Lung microvascular endothelial cell (primary cell): ENCODE data around the gene C1QA. TPM values are rescaled to one million over a fixed set of nuclear protein-coding genes. Genes with fewer than 3 reads are reported as not detected.

Experiments
- DNase-seq, 2 donors: peaks; one replicate each; pipeline versions ENCODE4 v3.0.0 to v3.0.0-alpha.2; 2010; ENCODE audit warnings: low read depth in 2 of 2
- total RNA-seq: library from RNA; depleted of rRNA; stranded (reverse); fragments of >200 nt; gene quantifications from 2 replicates; pipeline ENCODE4 v1.2.1, GENCODE V29; 2014

Gene C1QA
- total RNA-seq, result not detected in 2 replicates

DNA sequence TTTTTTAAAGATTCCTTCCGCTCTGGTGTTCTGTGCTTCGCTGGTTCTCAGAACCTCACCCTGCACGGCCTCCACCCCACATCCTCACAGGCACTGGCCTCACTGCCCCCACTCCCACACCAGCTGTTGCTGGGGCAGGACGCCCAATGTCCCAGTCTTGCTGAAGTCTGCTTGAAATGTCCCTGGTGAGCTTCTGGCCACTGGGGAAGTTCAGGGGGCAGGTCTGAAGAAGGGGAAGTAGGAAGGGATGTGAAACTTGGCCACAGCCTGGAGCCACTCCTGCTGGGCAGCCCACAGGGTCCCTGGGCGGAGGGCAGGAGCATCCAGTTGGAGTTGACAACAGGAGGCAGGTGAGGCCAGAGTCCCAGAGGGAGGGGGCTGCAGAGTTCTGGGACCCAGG is at the start of gene C1QA:
Gene C1QA, plus strand, starts transcription at position 276 of the 400 bp plus-strand sequence. CDS start 989 bp downstream, outside the sequence.
- no peak for DNase-seq

DNA sequence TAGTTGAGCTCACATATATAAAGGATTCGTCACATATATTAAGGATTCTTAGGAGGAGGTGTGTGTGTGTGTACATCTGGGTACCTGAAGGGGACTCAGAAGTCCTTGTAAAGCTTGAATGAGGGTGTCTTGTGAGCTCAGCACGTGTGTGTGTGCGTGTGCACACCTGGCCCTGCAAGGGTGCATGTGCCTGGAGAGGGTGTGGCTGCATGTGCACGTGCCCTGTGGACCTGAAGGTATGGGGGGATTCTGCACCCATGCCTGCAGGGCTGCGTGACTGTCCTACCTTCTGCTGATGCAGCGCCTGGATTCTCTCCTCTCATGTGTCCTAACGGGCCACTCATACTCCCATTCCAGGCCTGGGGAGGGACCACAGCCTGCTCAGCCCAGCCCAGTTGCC is 49.2 kb upstream of the C1QA start:
- DNase-seq, result no peak

DNA sequence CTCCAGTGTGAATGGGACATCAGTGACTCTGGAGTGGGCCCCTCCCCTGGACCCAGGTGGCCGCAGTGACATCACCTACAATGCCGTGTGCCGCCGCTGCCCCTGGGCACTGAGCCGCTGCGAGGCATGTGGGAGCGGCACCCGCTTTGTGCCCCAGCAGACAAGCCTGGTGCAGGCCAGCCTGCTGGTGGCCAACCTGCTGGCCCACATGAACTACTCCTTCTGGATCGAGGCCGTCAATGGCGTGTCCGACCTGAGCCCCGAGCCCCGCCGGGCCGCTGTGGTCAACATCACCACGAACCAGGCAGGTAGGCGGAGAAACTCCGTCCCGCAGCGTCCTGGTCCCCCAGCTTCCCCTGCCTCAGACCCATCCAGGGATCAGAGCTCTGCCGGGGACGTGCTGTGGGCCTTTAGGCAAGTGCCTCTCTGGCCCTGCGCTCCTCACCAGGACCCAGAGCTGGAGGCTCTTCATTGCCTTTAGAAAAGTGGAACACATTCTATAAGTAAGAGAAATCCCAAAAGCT is 47.5 kb upstream of the C1QA start:
- DNase-seq, result no peak

- DNase-seq, result no peak
Observed at GRCh38 chr1:22591576-22591975, 44.9 kb upstream of the C1QA start.

GRCh38 chr1:22592051-22592450 is 44.4 kb upstream of the C1QA start:
- no peak for DNase-seq

GRCh38 chr1:22592919-22593790 is 43.3 kb upstream of the C1QA start:
- no peak for DNase-seq

DNA sequence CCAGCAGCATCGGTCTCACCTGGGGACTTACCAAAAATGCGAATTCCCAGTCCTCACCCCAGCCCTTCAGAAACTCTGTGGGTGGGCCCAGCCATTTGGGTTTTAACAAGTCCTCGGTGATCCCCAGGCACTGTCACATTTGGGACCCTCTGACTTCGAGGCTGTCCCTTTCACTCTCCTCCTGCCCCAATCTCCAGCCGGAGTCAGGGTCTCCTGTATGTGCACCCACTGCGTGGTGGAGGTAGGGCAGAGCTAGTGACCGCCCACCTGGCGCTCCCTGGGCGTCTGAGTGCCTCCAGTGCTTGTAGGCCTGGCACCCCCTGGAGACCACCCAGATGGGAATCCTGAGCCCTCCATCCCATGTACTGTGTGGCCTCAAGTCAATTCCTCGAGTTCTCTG is 42.0 kb upstream of the C1QA start:
- DNase-seq, result no peak

DNA sequence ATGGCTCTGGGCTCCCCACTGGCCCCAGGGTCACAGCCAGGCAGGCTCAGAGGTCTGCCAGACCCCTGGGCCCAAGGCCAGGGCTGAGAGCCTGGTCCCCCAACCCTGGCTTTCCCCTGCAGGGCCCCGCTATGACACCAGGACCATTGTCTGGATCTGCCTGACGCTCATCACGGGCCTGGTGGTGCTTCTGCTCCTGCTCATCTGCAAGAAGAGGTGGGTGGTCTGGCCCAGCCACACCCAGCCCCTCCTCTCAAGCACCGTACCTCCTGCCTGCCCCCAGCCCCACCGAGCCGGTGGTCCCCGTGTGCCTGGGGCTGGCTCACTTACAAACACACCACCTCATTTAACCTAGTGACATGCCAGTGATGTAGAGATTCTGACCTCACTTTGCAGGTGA is 41.3 kb upstream of the C1QA start:
- no peak for DNase-seq

DNA sequence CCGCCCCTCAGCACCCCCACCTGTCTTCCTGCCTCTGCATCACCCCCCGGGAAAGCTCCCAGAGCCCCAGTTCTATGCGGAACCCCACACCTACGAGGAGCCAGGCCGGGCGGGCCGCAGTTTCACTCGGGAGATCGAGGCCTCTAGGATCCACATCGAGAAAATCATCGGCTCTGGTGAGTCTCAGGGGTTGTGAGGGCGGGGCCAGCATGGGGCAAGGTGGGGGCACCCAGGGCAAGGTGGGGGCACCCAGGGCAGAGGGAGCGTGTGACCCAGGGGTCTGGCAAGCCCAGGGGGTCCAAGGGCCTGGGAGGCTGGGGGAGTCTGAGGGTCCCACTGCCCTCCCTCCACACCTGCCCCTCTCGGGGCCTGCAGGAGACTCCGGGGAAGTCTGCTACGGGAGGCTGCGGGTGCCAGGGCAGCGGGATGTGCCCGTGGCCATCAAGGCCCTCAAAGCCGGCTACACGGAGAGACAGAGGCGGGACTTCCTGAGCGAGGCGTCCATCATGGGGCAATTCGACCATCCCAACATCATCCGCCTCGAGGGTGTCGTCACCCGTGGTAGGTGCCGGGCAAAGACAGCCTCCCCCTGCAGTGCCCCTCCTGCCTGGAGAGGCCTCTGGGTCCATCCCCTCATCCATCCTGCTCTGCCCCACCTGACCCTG is 39.0 kb upstream of the C1QA start:
- DNase-seq, result no peak

DNA sequence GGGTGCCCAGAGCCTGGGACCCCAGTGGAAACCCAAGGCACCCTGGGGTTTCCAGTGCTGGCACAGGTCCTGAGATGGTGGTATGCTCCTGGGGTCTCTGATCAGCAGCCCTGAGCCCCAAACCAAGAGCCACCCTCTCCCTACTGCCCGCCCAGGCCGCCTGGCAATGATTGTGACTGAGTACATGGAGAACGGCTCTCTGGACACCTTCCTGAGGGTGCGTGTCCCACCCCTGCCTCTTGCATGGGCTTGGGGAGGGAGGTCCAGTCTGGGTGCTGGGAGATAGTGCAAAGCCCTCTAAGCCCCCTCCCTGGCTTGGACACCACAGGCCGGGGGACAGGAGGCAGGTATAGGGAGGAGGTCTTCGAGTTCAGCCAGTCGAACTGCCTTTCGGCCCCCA is 38.4 kb upstream of the C1QA start:
- DNase-seq, result no peak

DNA sequence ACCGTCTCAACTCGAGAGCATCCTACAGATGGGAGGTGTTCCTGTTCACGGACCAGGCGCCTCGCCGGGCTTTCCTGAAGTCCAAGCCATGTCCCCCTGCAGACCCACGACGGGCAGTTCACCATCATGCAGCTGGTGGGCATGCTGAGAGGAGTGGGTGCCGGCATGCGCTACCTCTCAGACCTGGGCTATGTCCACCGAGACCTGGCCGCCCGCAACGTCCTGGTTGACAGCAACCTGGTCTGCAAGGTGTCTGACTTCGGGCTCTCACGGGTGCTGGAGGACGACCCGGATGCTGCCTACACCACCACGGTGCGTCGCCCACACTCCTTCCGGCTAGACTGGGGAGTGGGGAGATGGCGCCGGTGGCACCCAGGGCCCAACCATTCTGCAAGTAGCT is 37.7 kb upstream of the C1QA start:
- no peak for DNase-seq

- no peak for DNase-seq
Observed at GRCh38 chr1:22600071-22600816, 36.2 kb upstream of the C1QA start.

DNA sequence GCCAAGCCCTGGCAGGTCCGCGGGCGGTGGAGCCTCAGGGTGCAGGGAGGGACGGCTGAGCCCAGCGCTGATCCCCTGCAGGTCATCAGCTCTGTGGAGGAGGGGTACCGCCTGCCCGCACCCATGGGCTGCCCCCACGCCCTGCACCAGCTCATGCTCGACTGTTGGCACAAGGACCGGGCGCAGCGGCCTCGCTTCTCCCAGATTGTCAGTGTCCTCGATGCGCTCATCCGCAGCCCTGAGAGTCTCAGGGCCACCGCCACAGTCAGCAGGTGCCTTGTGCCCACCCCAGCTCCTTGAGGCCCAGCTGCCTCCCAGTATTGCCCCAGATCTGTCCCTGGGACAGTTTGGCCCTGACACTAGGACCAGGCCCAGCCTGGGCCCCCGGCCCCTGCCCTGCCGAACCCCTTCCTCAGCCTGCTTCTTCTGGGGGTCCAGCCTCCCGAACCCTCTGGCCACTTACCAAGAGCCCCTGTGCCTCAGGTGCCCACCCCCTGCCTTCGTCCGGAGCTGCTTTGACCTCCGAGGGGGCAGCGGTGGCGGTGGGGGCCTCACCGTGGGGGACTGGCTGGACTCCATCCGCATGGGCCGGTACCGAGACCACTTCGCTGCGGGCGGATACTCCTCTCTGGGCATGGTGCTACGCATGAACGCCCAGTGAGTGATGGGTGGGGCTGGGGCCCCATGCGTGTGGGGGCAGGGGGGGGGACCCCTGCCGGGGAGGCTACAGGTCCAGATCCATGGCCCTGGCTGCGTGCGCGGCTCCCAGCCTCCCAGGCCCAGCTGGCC is 35.4 kb upstream of the C1QA start:
- no peak for DNase-seq

GRCh38 chr1:22601610-22602009 is 34.8 kb upstream of the C1QA start:
- DNase-seq, result no peak

DNA sequence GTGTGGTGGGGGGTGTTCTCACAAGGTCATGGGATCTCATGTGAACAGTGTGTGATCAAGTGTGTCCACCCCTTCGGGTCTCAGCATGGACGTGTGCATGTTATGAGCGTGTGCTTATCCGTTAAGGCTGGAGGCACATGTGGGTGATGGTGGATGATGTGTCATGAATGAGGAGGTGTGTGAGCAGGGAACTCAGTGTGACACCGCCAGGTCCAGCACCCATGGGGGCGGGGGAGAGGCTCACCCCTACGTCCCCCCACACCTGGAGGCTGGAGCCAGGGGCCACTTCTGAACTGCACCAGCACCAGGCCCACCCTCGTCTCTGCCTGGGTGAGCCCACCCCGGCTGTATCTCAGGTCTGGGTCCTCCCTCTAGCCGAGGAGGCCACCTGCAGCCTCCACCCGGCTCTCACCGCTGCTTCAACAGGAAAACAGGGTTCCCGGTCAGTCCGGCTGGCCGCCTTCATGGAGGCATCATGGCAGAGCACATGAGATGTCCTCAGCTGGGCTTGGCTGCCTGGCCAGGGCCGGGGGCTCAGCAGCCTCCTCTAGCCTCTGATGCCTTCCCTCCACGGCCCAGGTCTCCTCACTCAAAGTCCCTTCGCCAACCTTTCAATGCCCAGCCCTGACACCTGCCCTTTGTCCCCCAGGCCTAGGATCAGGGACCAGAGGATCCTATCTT is 34.2 kb upstream of the C1QA start:
- DNase-seq, result no peak

GRCh38 chr1:22606161-22606560 is 30.3 kb upstream of the C1QA start:
- no peak for DNase-seq

GRCh38 chr1:22607154-22607553 is 29.3 kb upstream of the C1QA start:
- peak in 1 of 2 donors; percentile 9 for DNase-seq

DNA sequence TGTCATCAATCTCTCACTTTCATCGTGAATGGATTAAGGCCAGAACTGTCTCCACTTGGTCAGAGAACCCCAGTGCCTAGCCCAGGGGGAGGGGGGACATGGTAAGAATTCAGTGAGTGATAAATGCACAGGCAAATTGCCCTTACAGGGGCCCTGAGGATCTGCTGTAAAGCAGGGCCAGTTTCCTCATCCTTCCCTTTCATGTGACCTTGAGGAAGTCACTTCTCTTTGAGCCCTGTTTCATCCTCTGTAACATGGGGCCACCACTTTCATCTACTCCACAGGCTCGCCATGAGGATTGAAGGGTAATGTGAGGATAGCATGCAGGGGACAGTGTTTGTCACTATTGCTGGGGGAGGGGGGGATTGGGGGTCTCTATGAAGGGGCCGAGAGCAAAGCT is 28.1 kb upstream of the C1QA start:
- no peak for DNase-seq

GRCh38 chr1:22609291-22609690 is 27.1 kb upstream of the C1QA start:
- no peak for DNase-seq

DNA sequence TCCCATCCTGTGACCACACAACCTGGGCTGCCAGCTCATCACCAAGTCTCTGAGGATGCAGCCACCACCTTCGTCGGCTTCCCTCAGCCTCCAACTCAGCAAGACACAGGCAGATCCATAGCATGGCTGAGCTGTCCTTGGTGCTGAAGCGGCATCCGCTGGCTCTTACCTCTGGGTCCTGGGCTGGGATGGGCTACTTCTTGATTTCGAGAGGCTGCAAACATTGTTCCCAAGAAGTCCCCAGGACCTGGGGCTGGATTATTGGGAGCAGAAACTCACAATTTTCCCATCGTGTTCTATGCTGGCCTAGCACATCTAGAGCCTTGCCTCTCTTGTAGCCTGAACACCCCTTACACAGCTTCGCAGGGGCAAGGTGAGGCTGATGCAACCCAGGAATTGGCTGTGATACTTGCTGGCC is 24.9 kb upstream of the C1QA start:
- peak; percentile 61 to 67 for DNase-seq
